NCI-H2029 (cell line): ENCODE results near the gene NRG3.

Experiments
- DNase-seq: peaks from one replicate; lab custom pipeline; 2025; lab: John Stamatoyannopoulos, UW

NRG3 gene

DNA sequence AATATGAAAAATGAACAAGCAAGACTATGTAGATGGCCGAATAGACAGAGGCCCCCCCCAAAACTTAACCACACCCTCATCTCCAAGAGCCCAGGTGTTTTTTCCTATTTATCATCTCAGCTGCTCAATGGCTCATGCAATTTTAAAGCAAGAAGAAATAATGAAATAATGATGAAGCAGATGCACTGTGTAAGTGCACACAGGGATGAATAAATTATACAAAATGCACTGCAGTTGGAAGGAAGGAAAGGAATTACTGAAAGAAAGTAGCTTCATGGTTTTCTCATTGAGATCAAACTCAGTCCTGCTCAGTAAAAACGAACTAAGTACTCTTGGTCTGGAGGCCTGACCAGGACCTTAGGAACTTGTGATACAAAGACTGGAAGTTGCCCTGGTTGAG, 810.1 kb downstream of the NRG3 start:
- no peak for DNase-seq

GRCh38 chr10:82691211-82691610, 816.2 kb downstream of the NRG3 start:
- no peak for DNase-seq

DNA sequence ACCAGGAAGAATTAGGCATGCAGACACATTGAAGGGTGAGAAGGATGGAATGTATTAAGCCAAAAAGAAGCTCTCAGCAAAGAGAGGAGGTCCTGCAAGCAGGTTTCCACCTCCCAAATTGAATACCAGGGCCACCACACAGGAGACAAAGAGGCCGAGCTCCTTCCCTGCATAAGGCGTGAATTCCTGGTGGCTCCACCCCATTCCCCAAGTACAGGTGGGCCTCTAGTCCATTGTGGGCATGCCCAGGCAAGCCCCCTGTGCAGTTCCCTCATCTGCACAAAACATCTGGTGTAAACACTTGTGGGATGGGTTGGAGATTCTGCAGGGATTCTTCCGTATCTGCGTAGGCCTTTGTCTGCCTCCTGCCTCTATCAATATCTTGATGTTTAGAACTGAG, 817.5 kb downstream of the NRG3 start:
- no peak for DNase-seq

- no peak for DNase-seq
These were observed 846.8 kb downstream of the NRG3 start for GRCh38 chr10:82721831-82722230.

GRCh38 chr10:82722273-82722672, 847.3 kb downstream of the NRG3 start:
- DNase-seq, result no peak

GRCh38 chr10:82736305-82736704, 861.3 kb downstream of the NRG3 start:
- no peak for DNase-seq

- no peak for DNase-seq
These were observed 862.6 kb downstream of the NRG3 start for GRCh38 chr10:82737549-82737948.

- DNase-seq, result no peak
These were observed 863.6 kb downstream of the NRG3 start for GRCh38 chr10:82738592-82738991.

DNA sequence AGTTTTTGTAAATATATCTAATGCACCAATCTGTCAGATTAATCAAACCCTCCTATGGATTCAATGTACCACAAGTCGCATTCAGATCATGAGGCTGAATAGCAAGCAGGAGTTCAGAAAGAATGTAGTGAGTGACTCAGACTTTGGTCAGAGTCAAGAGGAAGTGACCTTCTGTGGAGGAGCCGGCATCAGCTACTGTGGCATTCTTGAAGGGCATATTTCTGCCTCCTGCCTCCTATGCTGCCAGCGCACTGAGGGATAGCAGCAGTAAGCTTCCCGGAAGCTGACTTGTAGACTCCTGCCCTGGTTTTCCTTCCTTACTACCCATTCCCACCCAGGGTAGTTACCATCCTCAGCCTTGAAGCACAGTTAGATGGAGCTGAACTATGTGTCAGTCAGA, 867.5 kb downstream of the NRG3 start:
- no peak for DNase-seq

DNA sequence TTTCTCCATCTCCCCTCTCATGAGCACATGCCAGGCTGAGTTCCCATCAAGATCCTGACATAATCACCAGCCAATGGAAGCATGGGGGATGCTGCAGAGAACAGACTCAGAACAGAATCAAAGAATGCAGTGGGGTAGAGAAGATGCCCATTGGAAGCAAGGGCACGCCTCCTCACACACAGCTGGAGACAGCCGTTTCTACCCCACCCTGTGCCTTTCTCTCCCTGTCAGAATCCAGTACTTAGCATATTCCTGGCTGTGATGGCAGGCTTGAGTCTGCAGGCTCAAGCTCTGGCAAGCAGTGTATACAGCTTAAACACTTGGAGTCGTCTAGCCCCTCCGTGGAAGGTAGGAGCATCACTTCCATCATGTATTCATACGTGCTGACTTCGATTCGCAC, 867.9 kb downstream of the NRG3 start:
- DNase-seq, result no peak

- DNase-seq, result no peak
These were observed 875.5 kb downstream of the NRG3 start for GRCh38 chr10:82750538-82750937.

DNA sequence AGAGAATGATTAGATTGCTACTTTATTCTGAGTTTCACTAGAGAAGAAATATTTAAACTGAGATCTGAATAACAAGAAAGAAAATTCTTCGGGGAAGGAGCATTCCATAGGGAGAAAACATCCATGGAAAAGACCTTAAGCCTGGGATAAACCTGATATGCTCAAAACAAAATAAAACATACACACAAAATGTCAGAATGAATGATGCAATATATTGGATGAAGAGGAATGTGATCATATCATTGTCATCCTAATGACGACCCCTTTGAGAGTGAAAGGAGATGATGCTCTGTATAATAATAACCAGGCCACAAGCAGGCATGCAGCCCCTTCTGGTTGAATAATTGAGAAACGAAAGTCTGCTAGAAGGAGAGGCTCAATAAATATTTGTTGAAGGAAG, 882.4 kb downstream of the NRG3 start:
- no peak for DNase-seq

DNA sequence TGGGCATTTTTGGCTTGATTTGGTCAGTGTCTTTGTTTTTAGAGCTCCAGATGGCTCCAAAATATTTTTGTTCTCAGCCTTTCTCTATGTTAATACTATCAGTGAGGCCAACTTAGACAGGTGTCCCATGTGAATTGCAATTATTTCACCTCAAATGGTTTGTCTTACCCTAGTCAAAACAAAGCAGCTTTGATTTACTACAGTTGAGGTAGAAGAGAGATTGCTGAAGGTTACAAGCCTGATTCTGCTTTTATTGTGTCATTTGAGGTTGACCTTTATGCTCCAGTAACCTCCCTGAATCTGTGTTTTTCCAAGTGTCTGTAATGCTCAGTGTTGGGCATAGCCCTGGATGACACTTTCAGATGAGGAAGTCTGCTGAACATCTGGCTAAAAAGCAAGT, 882.9 kb downstream of the NRG3 start:
- DNase-seq, result no peak

DNA sequence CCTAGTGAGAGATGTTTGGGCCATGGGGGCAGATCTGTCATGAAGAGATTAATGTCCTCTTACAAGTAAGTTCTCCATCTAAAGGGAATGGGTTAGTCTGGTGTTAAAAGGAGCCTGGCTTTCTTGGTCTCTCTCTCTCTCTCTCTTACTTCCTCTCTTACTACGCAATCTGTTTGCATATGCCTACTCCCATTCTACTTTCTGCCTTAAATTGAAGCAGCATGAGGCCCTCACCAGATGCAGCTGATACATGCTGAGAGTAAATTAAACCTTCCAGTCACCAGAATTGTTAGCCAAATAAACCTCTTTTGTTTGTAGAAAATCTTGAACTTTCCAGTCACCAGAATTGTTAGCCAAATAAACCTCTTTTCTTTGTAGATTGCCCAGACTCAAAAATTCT, 884.1 kb downstream of the NRG3 start:
- DNase-seq, result no peak

- no peak for DNase-seq
These were observed 887.6 kb downstream of the NRG3 start for GRCh38 chr10:82762641-82763040.

- DNase-seq, result no peak
These were observed 893.0 kb downstream of the NRG3 start for GRCh38 chr10:82768040-82768439.

- DNase-seq, result no peak
These were observed 903.9 kb downstream of the NRG3 start for GRCh38 chr10:82778908-82779307.

DNA sequence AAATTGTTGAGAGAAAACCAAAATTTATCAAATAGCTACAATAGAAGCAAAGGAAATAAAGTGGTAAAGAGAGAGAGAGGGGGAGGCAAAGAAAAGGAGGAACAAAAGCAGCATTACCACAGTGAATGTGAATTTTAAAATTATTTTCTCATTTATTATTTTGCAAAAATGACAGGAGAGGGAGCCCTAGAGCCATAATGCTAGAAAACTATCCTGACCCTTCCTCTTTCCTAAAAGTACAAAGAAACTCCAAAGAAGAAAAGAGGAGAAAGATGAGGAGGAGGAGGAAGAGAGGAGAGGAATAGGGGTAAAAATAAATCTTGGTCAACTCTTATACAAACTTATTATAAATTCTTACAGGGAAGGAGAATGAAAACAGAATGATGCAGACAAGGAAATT, 921.5 kb downstream of the NRG3 start:
- no peak for DNase-seq

DNA sequence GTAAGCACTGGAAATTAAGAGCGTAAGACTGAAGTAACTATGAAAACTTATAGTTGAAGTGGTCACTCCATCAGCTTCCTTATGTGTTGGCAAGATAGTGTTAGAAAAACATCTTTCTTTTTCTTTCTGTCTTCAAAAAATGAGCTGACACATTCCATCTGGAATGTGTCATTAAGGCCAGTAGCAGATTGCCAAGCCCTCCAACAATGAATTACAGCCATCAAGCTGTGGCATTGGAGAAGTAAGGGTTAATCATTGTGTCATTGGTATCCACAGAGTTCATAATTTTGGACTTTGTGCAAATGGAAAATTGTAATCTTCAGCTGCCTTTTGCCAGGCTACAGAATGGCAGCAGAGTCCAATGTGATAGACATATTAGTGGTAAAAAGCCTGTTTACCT, 926.3 kb downstream of the NRG3 start:
- DNase-seq, result no peak

GRCh38 chr10:82811621-82812020, 936.6 kb downstream of the NRG3 start:
- DNase-seq, result no peak

DNA sequence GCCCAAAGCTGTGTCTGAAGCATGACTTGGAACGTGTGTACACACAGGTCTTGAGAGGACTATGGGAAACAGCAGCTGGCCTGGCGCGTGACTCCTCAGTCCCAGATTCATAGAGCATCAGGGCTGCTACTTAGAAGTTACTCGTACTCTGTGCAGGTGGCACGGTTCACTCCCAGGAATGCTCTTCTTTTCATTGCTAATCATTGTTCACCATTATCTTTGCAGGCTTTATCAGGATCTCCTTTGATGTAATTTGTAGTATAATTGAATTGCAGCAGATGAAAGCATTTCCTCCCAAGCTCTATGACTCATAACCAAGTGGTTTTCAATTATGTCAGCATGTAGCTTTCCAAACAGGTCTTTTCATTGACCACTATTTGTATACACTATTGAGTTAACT, 938.9 kb downstream of the NRG3 start:
- peak; percentile 28 for DNase-seq

- DNase-seq, result no peak
These were observed 939.6 kb downstream of the NRG3 start for GRCh38 chr10:82814635-82815034.

DNA sequence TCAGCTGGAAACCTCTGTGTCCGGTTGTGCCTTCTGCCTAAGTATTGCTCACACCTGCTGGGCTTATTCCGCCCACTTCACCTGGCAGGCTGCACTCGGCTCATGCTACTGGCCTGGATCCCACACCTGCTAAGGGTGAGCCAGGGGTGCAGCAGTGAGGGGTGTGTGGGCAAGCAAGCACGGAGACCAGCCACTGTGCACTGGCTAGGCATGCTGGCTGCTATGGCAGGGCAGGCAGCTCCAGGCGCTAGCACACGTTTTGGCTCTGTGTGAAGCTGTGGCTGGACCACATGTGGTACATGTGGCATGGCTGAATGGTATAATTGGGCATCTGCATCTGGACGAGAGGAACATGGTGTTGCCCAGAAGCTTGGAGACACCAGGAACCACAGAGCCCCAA, 940.7 kb downstream of the NRG3 start:
- DNase-seq, result peak; percentile 7

GRCh38 chr10:82817676-82818422, 942.9 kb downstream of the NRG3 start:
- DNase-seq, result no peak

- DNase-seq, result no peak
These were observed 946.0 kb downstream of the NRG3 start for GRCh38 chr10:82821043-82821442.
